ENCODE measurements around the gene CTU2. TPM values are rescaled to one million over a fixed set of nuclear protein-coding genes. Genes with fewer than 3 reads are reported as not detected.

Gene CTU2
- total RNA-seq, result 10.2 and 13.0 TPM in 2 replicates

GRCh38 chr16:88706229-88706964, at the start of gene CTU2, which contains the start of gene RNF166:
CTU2 (plus strand) TSS chr16:88706503; CDS start chr16:88706531, 28 bp downstream.
RNF166 (minus strand) TSS chr16:88706408; CDS start chr16:88706325, 83 bp downstream.

GRCh38 chr16:88662843-88663606, 43.3 kb upstream of the CTU2 start, which contains the start of gene MVD:
MVD (minus strand) TSS chr16:88663091; CDS start chr16:88663080, 11 bp downstream.

GRCh38 chr16:88686439-88687253, 19.7 kb upstream of the CTU2 start, which contains the start of gene SNAI3:
SNAI3 (minus strand) TSS chr16:88686507; CDS start chr16:88686406, 101 bp downstream.

Other genes starting within 250 kb of the CTU2 start
- 7.5 and 16.5 TPM in 2 replicates for gene ZC3H18, start 136.1 kb upstream of the CTU2 start, total RNA-seq
- 0.39 TPM in 1 of 2 replicates, not detected in the other for gene IL17C, start 67.9 kb upstream of the CTU2 start, total RNA-seq
- gene CYBA, start 55.5 kb upstream of the CTU2 start, total RNA-seq, result 132 and 272 TPM in 2 replicates
- gene MVD, start 43.4 kb upstream of the CTU2 start, total RNA-seq, result 21.6 and 69.7 TPM in 2 replicates
- not detected in 2 replicates for gene SNAI3, start 20.0 kb upstream of the CTU2 start, total RNA-seq
- gene RNF166, start 95 bp upstream of the CTU2 start, total RNA-seq, result 5.1 and 11.1 TPM in 2 replicates
- 229 and 537 TPM in 2 replicates for gene PIEZO1, start 78.7 kb downstream of the CTU2 start, total RNA-seq
- 11.6 and 11.8 TPM in 2 replicates for gene CDT1, start 97.3 kb downstream of the CTU2 start, total RNA-seq
- gene APRT, start 105.4 kb downstream of the CTU2 start, total RNA-seq, result 36.1 and 60.5 TPM in 2 replicates
- 28.5 and 55.0 TPM in 2 replicates for gene GALNS, start 150.4 kb downstream of the CTU2 start, total RNA-seq
- 26.7 and 27.5 TPM in 2 replicates for gene TRAPPC2L, start 150.6 kb downstream of the CTU2 start, total RNA-seq
- not detected in 2 replicates for gene PABPN1L, start 160.2 kb downstream of the CTU2 start, total RNA-seq

Measured in placental epithelial cell (primary cell).